Measurements from ENCODE around the gene S1PR4.

GRCh38 chr19:3159565-3159964, 19.0 kb upstream of the S1PR4 start:
- TF ChIP-seq CTCF (IDR thresholded peaks at IDR 0.05) (no peak), POLR2AphosphoS5 (IDR thresholded peaks at IDR 0.05; ENCODE audit: low read depth, low read length) (no peak)
